ENCODE data around the gene MYO18B. TPM values are rescaled to one million over a fixed set of nuclear protein-coding genes. Genes with fewer than 3 reads are reported as not detected.

MYO18B gene
- total RNA-seq, 1 donor, result under 0.01 TPM

DNA sequence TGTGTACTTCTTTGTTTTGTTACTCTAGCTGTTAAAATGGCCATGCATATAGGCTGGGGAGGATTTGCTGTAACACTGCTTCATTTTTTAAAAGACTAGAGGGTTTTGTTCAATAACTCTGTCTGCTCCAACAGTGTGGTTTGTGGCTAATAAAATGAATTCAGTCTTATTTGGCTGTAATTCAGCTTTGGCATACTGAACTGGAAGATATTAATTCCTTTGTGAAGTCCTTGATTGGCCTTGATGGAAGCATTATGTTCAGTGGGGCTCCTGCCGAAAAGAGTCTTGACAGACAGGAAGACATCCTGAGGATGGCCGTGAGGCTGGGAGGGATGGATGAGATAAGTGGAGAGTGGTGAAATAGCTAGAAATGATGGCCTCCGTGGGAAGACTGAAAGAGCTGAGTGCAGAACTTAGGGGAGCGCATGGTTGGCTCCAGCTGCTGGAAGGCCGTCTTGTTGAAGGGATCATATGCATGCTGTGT is 44.8 kb upstream of the MYO18B start:
- TF ChIP-seq, protein P1, sequence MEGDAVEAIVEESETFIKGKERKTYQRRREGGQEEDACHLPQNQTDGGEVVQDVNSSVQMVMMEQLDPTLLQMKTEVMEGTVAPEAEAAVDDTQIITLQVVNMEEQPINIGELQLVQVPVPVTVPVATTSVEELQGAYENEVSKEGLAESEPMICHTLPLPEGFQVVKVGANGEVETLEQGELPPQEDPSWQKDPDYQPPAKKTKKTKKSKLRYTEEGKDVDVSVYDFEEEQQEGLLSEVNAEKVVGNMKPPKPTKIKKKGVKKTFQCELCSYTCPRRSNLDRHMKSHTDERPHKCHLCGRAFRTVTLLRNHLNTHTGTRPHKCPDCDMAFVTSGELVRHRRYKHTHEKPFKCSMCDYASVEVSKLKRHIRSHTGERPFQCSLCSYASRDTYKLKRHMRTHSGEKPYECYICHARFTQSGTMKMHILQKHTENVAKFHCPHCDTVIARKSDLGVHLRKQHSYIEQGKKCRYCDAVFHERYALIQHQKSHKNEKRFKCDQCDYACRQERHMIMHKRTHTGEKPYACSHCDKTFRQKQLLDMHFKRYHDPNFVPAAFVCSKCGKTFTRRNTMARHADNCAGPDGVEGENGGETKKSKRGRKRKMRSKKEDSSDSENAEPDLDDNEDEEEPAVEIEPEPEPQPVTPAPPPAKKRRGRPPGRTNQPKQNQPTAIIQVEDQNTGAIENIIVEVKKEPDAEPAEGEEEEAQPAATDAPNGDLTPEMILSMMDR (IDR thresholded peaks at IDR 0.05; ENCODE audit: insufficient read depth, low read depth, low read length), result no peak
- no peak for DNase-seq (ENCODE audit: low read depth)
- H3K4me3 ChIP-seq (ENCODE audit: low read depth, low read length), result no peak overlapping the region

DNA sequence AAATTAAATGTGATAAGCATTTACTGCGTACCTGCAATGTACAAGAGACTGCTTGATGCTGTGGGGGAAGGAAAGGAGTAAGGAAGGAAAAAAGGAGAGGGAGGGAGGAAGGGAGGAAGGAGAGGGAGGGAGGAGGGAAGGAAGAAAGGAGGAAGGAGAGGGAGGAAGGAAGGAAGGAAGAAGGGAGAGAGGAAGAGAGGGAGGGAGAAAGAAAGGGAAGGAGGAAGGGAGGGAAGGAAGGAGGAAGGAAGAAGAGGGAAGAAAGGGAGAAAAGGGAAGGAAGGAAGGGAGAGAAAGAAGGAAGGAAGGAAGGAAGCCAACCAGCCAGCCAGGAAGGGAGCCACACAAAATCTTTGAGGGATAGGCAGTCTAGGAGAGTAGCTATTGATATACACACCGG is 44.0 kb upstream of the MYO18B start:
- TF ChIP-seq, protein P1 (IDR thresholded peaks at IDR 0.05; ENCODE audit: insufficient read depth, low read depth, low read length), result no peak
- DNase-seq (ENCODE audit: low read depth), result no peak

DNA sequence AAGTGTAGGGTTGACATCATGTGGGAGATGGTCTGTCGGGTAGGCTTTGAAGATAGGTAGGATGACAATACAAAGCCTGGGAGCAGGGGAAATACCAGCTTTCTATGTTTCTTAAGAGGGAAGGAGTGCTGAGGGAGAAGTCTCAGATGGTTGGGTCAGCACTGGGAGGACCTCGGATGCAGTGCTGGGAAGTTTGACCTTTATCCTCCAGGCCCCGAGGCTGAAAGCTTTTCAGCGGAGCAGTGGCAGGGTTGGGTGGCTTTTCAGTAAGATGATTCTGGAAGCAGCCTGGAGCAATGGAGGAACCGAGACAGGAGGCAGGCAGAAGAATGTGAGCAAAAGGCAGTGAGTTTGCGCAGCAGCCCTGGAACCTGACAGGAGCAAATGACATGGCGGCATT is 43.5 kb upstream of the MYO18B start:
- TF ChIP-seq, protein P1 (IDR thresholded peaks at IDR 0.05; ENCODE audit: insufficient read depth, low read depth, low read length), result no peak
- DNase-seq (ENCODE audit: low read depth), result no peak
- no peak overlapping the region for H3K4me3 ChIP-seq (ENCODE audit: low read depth, low read length)

More for the DNA sequence above, 44.0 kb upstream of the MYO18B start:
- no peak overlapping the region for H3K4me3 ChIP-seq (ENCODE audit: low read depth, low read length)

DNA sequence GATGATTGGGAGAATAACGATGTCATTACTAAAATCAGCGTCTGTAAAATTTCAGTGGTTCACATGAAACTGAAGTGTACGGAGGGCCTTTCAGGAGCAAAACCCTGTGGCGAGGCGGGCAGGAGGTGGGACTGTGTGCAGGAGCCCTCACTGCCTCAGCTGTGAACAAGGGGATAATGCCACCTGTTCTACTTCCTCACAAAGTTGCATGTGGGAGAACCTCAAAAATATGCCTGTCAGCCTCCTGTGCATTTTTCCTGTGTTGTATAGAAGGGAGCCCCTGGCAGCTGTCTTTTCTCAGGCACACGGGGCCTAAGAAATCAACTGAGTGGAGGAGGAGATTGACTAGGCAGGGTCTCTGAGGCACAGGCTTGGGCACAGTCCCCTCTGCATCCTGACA is 43.0 kb upstream of the MYO18B start:
- DNase-seq (ENCODE audit: low read depth), result no peak
- H3K4me3 ChIP-seq (ENCODE audit: low read depth, low read length), result no peak overlapping the region
- TF ChIP-seq, protein P1 (IDR thresholded peaks at IDR 0.05; ENCODE audit: insufficient read depth, low read depth, low read length), result no peak

DNA sequence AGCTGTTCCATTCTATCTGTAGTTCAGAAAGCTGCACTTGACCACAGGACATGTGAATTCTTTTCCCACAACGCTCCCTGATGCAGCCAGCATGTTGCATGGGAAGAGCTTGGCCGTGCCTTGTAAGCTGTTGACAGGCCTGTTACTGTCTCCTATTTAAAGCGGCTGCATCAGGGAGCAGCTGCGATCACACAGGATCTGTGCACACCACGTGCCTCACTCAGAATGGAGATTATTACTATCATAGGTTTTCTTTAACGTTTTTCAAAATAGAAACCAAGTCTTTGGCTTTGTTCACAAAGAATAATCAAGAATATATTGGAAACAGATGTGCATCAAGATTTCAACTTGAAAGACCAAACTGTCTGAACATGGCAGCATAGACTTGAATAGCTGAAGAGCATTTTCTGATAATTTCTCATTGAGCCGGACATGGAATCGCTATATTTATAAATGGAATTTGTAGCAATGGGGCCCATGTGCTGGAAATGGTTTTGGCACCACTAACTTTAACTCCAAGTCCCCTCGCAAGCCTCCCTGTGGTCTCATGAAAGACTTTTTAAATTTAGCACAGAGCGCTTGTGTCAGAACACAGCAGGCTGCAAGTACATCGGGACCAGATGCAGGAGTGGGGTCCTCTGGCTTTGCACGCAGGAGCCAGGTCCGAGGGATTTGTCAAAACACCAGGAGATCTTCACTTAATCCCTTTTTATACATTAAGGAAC is 40.8 kb upstream of the MYO18B start:
- peak; percentile 34 for DNase-seq (ENCODE audit: low read depth)
- TF ChIP-seq, protein P1 (IDR thresholded peaks at IDR 0.05; ENCODE audit: insufficient read depth, low read depth, low read length), result no peak
- H3K4me3 ChIP-seq (ENCODE audit: low read depth, low read length), result no peak overlapping the region

DNA sequence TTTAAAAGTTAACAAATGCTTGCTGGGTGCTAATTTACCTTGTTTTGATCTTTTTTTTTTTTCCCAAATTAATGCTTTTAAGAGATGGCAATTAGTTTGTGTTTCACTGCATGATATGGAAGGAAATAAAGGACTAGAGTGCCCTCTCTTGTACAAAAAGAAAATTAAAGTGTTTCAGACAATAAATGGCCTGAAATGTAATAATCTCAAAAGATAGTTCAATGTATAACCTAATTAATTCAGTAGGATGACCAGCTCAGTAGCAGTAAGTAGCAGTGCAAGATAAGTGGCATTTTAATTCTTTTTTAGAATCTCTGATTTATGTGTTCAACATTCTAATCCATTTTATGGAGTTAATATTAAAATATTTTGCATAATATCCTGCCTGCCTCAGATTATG is 39.9 kb upstream of the MYO18B start:
- H3K4me3 ChIP-seq (ENCODE audit: low read depth, low read length), result no peak overlapping the region
- TF ChIP-seq, protein P1 (IDR thresholded peaks at IDR 0.05; ENCODE audit: insufficient read depth, low read depth, low read length), result peak; percentile 38
- DNase-seq (ENCODE audit: low read depth), result peak; percentile 36
